ENCODE measurements around the gene RPL26. TPM values are rescaled to one million over a fixed set of nuclear protein-coding genes. Genes with fewer than 3 reads are reported as not detected.
A peak's percentile ranks its signal among the peaks of the same experiment; 100 is the strongest.

RPL26 gene
- total RNA-seq, result 1,000 to 10,000 TPM in 3 of 6 donors, 100 to 1,000 TPM in 3; 608 to 1,143 (median 994) TPM
- polyA plus RNA-seq, result 1,000 to 10,000 TPM; 1,120 to 1,890 TPM

- intact Hi-C loops (cut with DNase I), result no loop called here
Observed at GRCh38 chr17:8383143-8383822, at the start of gene RPL26. RPL26 (minus strand) TSS chr17:8383193; CDS start chr17:8382310, 883 bp downstream.

GRCh38 chr17:8430966-8431365, 48.0 kb upstream of the RPL26 start:
- 73 to 76% methylated on average over 7 of the region's 7 CpGs for WGBS, 2 donors
- no peaks in the 10 kb centered on the region for H3K9me3 ChIP-seq
- TF ChIP-seq CTCF (IDR thresholded peaks at IDR 0.05), result no peak
- FAIRE-seq (no peak), ATAC-seq (no peak), DNase-seq (peak in 1 of 6 donors; percentile 23)
- H3K36me3 ChIP-seq, result no peaks in the 10 kb centered on the region
- no peak overlapping the region for H3K4me3 ChIP-seq
- H3K27ac ChIP-seq, result no peak overlapping the region
- no peaks in the 10 kb centered on the region for H3K27me3 ChIP-seq
- intact Hi-C loops (cut with DNase I), result no loop called here
- H3K4me1 ChIP-seq, result no peaks in the 10 kb centered on the region

More at GRCh38 chr17:8383143-8383822, at the start of gene RPL26:
- Histone ChIP-seq H3K27me3 (no peaks in the 10 kb centered on the region), H3K9me3 (no peaks in the 10 kb centered on the region), H3K27ac (peak within 1 kb of the TSS; percentile 63 to 83 (median 78)), H3K4me1 (peaks cover 27 to 35% (median 29%) of the 10 kb centered on the region in 3 donors), H3K4me3 (peak within 1 kb of the TSS; percentile 59 to 87 (median 78)), H3K36me3 (peaks cover 0 to 34% (median 20%) of the 10 kb centered on the region in 3 donors)
- TF ChIP-seq CTCF (IDR thresholded peaks at IDR 0.05), result peak; percentile 97 to 100 (median 99)
- ATAC-seq (peak; percentile 91 to 96 (median 92)), FAIRE-seq (peak; percentile 75), DNase-seq (peak; percentile 93 to 97 (median 96))
- 0% methylated on average over 38 to 55 of the region's 55 CpGs for WGBS, 2 donors

DNA sequence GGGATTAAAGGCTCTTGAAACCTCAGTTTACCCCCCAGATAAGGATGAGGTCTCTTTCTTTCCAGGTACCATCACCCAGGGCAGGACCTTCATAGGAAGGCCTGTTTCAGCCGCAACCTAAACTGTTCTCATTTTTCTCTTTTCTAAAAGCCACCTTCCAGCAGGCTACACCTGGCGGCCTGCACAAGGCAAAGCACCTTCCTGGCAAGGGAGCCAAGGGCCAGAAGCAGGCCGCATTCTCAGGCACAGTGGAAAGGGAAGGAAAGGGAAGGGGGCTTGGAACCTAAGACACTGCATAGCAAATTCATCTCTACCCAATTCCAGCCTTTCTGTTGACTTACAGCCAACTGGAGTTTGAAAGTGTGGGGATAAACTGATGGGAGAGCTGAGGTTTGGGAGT, 43.8 kb upstream of the RPL26 start:
- DNase-seq (no peak), ATAC-seq (no peak), FAIRE-seq (no peak)
- H3K36me3 ChIP-seq, result no peaks in the 10 kb centered on the region
- no peaks in the 10 kb centered on the region for H3K9me3 ChIP-seq
- H3K4me1 ChIP-seq, result no peaks in the 10 kb centered on the region
- H3K4me3 ChIP-seq, result no peak overlapping the region
- WGBS, 2 donors, result 90 to 98% methylated on average over 3 of the region's 3 CpGs
- intact Hi-C loops (cut with DNase I), result no loop called here
- no peak for TF ChIP-seq CTCF (IDR thresholded peaks at IDR 0.05)
- H3K27ac ChIP-seq, result no peak overlapping the region
- H3K27me3 ChIP-seq, result no peaks in the 10 kb centered on the region

GRCh38 chr17:8426094-8426720, 43.2 kb upstream of the RPL26 start:
- no peak for TF ChIP-seq CTCF (IDR thresholded peaks at IDR 0.05)
- Histone ChIP-seq H3K4me1 (no peaks in the 10 kb centered on the region), H3K27me3 (no peaks in the 10 kb centered on the region), H3K9me3 (no peaks in the 10 kb centered on the region), H3K27ac (no peak overlapping the region), H3K4me3 (no peak overlapping the region), H3K36me3 (no peaks in the 10 kb centered on the region)
- DNase-seq (no peak), ATAC-seq (no peak), FAIRE-seq (no peak)
- intact Hi-C loops (cut with DNase I), result no loop called here
- 70 to 76% methylated on average over 6 of the region's 6 CpGs for WGBS, 2 donors

DNA sequence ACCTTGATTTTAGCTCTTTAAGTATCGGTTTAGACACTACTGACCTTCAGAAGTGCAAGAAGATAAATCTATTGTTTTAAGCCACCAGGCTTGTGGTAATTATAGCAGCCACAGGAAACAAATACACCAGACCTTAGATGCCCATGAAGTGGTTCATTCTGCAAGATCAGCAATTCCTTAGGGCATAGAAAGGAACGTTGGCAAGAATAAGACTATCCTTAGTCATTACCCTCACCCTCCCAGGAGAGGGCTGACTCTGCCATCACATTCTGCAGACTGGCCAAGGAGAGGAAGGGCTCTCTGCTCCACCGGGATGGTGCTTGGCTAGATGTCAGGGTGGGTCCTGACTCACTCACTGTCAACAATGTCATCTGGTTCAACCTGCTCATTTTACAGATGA, 38.6 kb upstream of the RPL26 start:
- no peak overlapping the region for H3K27ac ChIP-seq
- H3K36me3 ChIP-seq, result no peaks in the 10 kb centered on the region
- TF ChIP-seq CTCF (IDR thresholded peaks at IDR 0.05), result no peak
- H3K9me3 ChIP-seq, result no peaks in the 10 kb centered on the region
- DNase-seq, result no peak
- WGBS, 2 donors, result 67 to 79% methylated on average over 3 of the region's 3 CpGs
- ATAC-seq, result peak in 1 of 4 donors; percentile 13
- peaks cover 0 to 15% (median 5%) of the 10 kb centered on the region in 3 donors for H3K4me1 ChIP-seq
- FAIRE-seq, result no peak
- intact Hi-C loops (cut with DNase I), result no loop called here
- H3K4me3 ChIP-seq, result no peak overlapping the region
- no peaks in the 10 kb centered on the region for H3K27me3 ChIP-seq
